HepG2 (cell line): Measurements from ENCODE around the gene BLOC1S2. TPM values are rescaled to one million over a fixed set of nuclear protein-coding genes. Genes with fewer than 3 reads are reported as not detected.

ENCODE experiments used
- CERS6 ChIP-seq: sonication (generic); formaldehyde crosslinking; IDR thresholded peaks from 2 replicates; pipeline ENCODE4 v1.5.0; 2020; ENCODE audit warnings: missing genetic modification reagents
- KAT7 ChIP-seq: IDR thresholded peaks from 2 replicates; pipeline ENCODE4 v1.6.1; 2018; ENCODE audit warnings: borderline replicate concordance, missing compliant biosample characterization
- KDM4B ChIP-seq: sonication (generic); formaldehyde crosslinking; IDR thresholded peaks from 2 replicates; pipeline ENCODE4 v1.4.0; 2020; ENCODE audit warnings: missing genetic modification reagents
- KDM5A ChIP-seq: fragments of 200-600 bp; sonication (generic); IDR thresholded peaks from 2 replicates; pipeline ENCODE4 v1.7.0; 2018; ENCODE audit warnings: antibody characterized with exemption, mild to moderate bottlenecking, low read length, borderline replicate concordance
- SAP130 ChIP-seq: IDR thresholded peaks from 2 replicates; pipeline ENCODE4 v1.6.1; 2016; ENCODE audit warnings: low read depth
- SMYD3 ChIP-seq: sonication (generic); formaldehyde crosslinking; IDR thresholded peaks from 2 replicates; pipeline ENCODE4 v1.8.1; 2023; ENCODE audit warnings: mild to moderate bottlenecking, missing genetic modification reagents
- SOX6 ChIP-seq, 2 experiments: fragments of 450-650 bp in 1 of 2; sonication (generic) in 1 of 2; formaldehyde crosslinking in 1 of 2; IDR thresholded peaks; 2 replicates each; pipeline versions ENCODE4 v1.4.0 to v1.6.1; 2017 to 2020; ENCODE audit warnings: antibody characterized with exemption in 1 of 2, mild to moderate bottlenecking in 1 of 2, missing genetic modification reagents in 1 of 2
- ZNF224 ChIP-seq: sonication (generic); formaldehyde crosslinking; IDR thresholded peaks from 2 replicates; pipeline ENCODE4 v1.5.0; 2020; ENCODE audit warnings: mild to moderate bottlenecking, missing genetic modification reagents
- ZNF460 ChIP-seq: sonication (generic); formaldehyde crosslinking; IDR thresholded peaks from 2 replicates; pipeline ENCODE4 v1.5.1; 2020; ENCODE audit warnings: missing genetic modification reagents, mild to moderate bottlenecking, borderline replicate concordance
- ZNF512 ChIP-seq: sonication (generic); formaldehyde crosslinking; IDR thresholded peaks from 2 replicates; pipeline ENCODE4 v1.4.0; 2020; ENCODE audit warnings: mild to moderate bottlenecking, missing genetic modification reagents
- ZNF710 ChIP-seq: sonication (generic); formaldehyde crosslinking; IDR thresholded peaks from 2 replicates; pipeline ENCODE4 v1.5.0; 2020; ENCODE audit warnings: mild to moderate bottlenecking, missing genetic modification reagents, borderline replicate concordance
- ZNF713 ChIP-seq: sonication (generic); formaldehyde crosslinking; IDR thresholded peaks from 2 replicates; pipeline ENCODE4 v1.4.0; 2020; ENCODE audit warnings: mild to moderate bottlenecking, missing genetic modification reagents
- ZNF83 ChIP-seq: sonication (generic); formaldehyde crosslinking; IDR thresholded peaks from 2 replicates; pipeline ENCODE4 v1.4.0; 2020; ENCODE audit warnings: missing genetic modification reagents, mild to moderate bottlenecking, borderline replicate concordance
- polyA plus RNA-seq, 8 experiments: library from polyadenylated mRNA; depleted of rRNA in 3 of 8; stranded (reverse) in 7 of 8; unstranded in 1 of 8; fragments of >200 nt; fragmentation: Illumina TruSeq in 4 of 8; extraction: Trizol in 4 of 8; gene quantifications; 2 replicates each; pipeline versions ENCODE4 v1.2.1 to v1.2.3, GENCODE V29; 2011 to 2016; ENCODE audit warnings: low read depth in 4 of 8, missing spikeins in 1 of 8, mixed read lengths in 1 of 8; ENCODE audit not compliant: insufficient read depth in 1 of 8
- total RNA-seq, 5 experiments: library from RNA; depleted of rRNA; stranded (reverse); fragments of >200 nt; fragmentation: Illumina TruSeq; extraction: Trizol; gene quantifications; 2 replicates each; pipeline ENCODE4 v1.2.3, GENCODE V29; 2016; ENCODE audit warnings: low read depth in 1 of 5
- TF ChIP-seq, protein P1 (sequence below): sonication (generic); formaldehyde crosslinking; IDR thresholded peaks from 2 replicates; pipeline ENCODE4 v1.4.0; 2020; ENCODE audit warnings: low read depth, missing genetic modification reagents
- TF ChIP-seq, protein P2 (sequence below): IDR thresholded peaks from 2 replicates; pipeline ENCODE4 v1.6.1; 2016; ENCODE audit warnings: mild to moderate bottlenecking
- TF ChIP-seq, protein P3 (sequence below): sonication (generic); formaldehyde crosslinking; IDR thresholded peaks from 2 replicates; pipeline ENCODE4 v1.5.1; 2020; ENCODE audit warnings: missing genetic modification reagents, mild to moderate bottlenecking, borderline replicate concordance

BLOC1S2 gene
- total and polyA plus RNA-seq, 2 of the 13 experiments (the other 11 are each of a cell fraction or from before 2014, with no cell fraction given): 22.3 to 64.4 TPM

GRCh38 chr10:100267239-100268104 lies 19.0 kb downstream of the BLOC1S2 start, which contains the start of gene CWF19L1 (continued):
- TF ChIP-seq SMYD3 (CRISPR knock-in tag) (peak; percentile 70; the same call in 1 of the 2 replicates), ZNF710 (CRISPR knock-in tag) (peak; percentile 65; the same call in 1 of the 2 replicates), ZNF224 (CRISPR knock-in tag) (no peak), ZNF512 (CRISPR knock-in tag) (no peak), SOX6 (IDR thresholded peaks at IDR 0.05) (no peak), SOX6 (CRISPR knock-in tag; IDR thresholded peaks at IDR 0.05) (peak; percentile 37; the same call in 1 of the 2 replicates), ZNF460 (no peak; the same call in 1 of the 2 replicates), KAT7 (CRISPR knock-in tag) (0 out of 2 replicates have a peak, but pooled peaks have one; percentile 60), KDM5A (peak; percentile 97), ZNF713 (CRISPR knock-in tag) (no peak), ZNF83 (CRISPR knock-in tag) (no peak), CERS6 (CRISPR knock-in tag) (no peak), KDM4B (CRISPR knock-in tag) (no peak; the same call in 1 of the 2 replicates), SAP130 (CRISPR knock-in tag) (peak; percentile 96)
- TF ChIP-seq, protein P1, sequence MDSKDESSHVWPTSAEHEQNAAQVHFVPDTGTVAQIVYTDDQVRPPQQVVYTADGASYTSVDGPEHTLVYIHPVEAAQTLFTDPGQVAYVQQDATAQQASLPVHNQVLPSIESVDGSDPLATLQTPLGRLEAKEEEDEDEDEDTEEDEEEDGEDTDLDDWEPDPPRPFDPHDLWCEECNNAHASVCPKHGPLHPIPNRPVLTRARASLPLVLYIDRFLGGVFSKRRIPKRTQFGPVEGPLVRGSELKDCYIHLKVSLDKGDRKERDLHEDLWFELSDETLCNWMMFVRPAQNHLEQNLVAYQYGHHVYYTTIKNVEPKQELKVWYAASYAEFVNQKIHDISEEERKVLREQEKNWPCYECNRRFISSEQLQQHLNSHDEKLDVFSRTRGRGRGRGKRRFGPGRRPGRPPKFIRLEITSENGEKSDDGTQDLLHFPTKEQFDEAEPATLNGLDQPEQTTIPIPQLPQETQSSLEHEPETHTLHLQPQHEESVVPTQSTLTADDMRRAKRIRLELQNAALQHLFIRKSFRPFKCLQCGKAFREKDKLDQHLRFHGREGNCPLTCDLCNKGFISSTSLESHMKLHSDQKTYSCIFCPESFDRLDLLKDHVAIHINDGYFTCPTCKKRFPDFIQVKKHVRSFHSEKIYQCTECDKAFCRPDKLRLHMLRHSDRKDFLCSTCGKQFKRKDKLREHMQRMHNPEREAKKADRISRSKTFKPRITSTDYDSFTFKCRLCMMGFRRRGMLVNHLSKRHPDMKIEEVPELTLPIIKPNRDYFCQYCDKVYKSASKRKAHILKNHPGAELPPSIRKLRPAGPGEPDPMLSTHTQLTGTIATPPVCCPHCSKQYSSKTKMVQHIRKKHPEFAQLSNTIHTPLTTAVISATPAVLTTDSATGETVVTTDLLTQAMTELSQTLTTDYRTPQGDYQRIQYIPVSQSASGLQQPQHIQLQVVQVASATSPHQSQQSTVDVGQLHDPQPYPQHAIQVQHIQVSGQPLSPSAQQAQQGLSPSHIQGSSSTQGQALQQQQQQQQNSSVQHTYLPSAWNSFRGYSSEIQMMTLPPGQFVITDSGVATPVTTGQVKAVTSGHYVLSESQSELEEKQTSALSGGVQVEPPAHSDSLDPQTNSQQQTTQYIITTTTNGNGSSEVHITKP (CRISPR knock-in tag): no peak
- TF ChIP-seq, protein P2, sequence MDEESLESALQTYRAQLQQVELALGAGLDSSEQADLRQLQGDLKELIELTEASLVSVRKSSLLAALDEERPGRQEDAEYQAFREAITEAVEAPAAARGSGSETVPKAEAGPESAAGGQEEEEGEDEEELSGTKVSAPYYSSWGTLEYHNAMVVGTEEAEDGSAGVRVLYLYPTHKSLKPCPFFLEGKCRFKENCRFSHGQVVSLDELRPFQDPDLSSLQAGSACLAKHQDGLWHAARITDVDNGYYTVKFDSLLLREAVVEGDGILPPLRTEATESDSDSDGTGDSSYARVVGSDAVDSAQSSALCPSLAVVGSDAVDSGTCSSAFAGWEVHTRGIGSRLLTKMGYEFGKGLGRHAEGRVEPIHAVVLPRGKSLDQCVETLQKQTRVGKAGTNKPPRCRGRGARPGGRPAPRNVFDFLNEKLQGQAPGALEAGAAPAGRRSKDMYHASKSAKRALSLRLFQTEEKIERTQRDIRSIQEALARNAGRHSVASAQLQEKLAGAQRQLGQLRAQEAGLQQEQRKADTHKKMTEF (CRISPR knock-in tag): no peak
- TF ChIP-seq, protein P3, sequence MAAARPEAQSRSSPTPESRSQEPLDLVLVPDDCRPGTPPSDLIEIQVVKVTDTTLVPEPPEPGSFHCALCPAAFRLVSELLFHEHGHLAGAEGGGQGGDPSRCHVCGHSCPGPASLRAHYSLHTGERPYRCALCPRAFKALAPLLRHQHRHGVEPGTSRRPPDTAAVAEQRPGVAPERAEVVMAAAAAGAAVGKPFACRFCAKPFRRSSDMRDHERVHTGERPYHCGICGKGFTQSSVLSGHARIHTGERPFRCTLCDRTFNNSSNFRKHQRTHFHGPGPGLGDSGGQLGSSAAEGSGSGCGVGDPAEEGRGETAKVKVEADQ (CRISPR knock-in tag): no peak; the same call in 1 of the 2 replicates
